Measurements from ENCODE around the gene MATN4.

MATN4 gene

DNA sequence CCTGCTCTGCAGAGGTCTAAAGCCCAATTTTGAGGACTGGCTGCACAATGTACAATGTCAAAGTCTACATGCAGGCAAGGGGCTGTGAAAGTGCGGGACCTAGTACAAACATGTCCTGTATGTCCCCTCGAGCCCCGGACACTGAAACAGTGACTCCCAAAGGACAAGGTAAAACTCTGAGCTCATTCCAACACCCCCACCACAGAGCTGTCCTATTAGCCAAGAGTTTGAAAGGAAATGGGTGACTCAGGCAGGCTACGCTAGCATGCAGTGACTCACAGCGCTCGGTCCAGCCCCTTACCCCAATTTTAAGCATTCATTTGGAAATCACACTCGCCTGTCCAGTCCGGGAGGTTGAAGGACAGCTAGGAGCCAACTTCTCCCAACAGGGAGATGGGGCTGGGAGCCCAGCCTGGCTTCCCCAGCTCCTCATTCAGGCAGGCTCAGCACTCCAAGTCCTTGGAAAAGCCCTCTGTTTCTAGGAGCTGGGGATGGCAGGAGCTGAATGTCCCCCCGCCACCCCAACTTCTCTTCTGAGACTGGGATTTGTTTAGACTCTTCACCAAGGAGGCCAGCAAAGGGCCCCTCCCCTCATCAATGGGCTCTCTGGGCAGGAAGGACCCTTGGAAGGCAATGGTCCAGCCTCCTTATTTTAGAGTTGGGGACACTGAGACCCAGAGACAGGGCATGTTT lies 36.2 kb upstream of the MATN4 start:
- no peaks in the 10 kb centered on the region for H3K27me3 ChIP-seq (ENCODE audit: insufficient read depth, low read depth)
- no peak overlapping the region for H3K4me2 ChIP-seq
- no peak overlapping the region for H3K4me3 ChIP-seq (IDR thresholded peaks at IDR 0.05; ENCODE audit: insufficient read depth, low read depth, low read length)
- peaks cover 52% of the 10 kb centered on the region for H3K4me1 ChIP-seq (ENCODE audit: low read depth, poor library complexity, severe bottlenecking)
- H3K9ac ChIP-seq: no peak overlapping the region
- H4K20me1 ChIP-seq (ENCODE audit: insufficient read depth): no peaks in the 10 kb centered on the region
- H3K79me2 ChIP-seq (ENCODE audit: insufficient read depth, low read depth): no peaks in the 10 kb centered on the region; the same call in none of the 2 replicates
- no peaks in the 10 kb centered on the region for H3K36me3 ChIP-seq (ENCODE audit: insufficient read depth)
- H2AFZ ChIP-seq (ENCODE audit: low read depth): no peak overlapping the region
- no peak overlapping the region for H3K27ac ChIP-seq
- TF ChIP-seq, protein P1, sequence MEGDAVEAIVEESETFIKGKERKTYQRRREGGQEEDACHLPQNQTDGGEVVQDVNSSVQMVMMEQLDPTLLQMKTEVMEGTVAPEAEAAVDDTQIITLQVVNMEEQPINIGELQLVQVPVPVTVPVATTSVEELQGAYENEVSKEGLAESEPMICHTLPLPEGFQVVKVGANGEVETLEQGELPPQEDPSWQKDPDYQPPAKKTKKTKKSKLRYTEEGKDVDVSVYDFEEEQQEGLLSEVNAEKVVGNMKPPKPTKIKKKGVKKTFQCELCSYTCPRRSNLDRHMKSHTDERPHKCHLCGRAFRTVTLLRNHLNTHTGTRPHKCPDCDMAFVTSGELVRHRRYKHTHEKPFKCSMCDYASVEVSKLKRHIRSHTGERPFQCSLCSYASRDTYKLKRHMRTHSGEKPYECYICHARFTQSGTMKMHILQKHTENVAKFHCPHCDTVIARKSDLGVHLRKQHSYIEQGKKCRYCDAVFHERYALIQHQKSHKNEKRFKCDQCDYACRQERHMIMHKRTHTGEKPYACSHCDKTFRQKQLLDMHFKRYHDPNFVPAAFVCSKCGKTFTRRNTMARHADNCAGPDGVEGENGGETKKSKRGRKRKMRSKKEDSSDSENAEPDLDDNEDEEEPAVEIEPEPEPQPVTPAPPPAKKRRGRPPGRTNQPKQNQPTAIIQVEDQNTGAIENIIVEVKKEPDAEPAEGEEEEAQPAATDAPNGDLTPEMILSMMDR (conservative IDR thresholded peaks at IDR 0.05; ENCODE audit: low read depth, low read length): no peak

DNA sequence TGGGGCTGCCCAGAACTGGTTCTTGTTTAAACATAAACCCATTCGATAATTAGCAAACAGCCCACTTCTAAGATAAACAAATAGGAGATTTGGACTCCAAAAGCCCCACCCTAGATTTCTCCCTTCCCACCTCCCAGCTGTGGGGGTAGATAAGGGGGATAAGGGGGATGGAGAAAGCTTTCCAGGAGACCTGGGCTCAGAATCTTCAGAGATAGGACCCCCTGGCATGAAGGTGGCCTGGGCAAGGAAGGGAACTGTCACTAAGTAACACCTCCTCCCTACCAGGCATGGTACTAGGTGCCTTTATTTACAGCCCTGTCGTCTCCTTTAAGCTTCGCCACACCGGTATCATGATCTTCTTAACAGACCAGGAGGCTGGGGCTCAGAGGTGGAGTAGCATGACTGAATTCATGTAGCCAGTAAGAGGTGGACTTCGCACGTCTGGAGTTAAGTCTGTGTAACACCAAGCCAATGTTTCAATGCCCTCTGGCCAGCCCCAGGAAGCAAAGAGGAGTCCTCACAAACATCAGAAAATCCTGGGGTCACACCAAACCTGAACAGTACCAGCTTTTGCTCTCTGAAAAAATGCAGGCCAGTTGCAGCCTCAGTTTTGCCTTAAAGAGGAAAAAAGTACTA lies 35.6 kb upstream of the MATN4 start:
- no peak overlapping the region for H3K27ac ChIP-seq
- no peaks in the 10 kb centered on the region for H3K27me3 ChIP-seq (ENCODE audit: insufficient read depth, low read depth)
- H3K36me3 ChIP-seq (ENCODE audit: insufficient read depth): no peaks in the 10 kb centered on the region
- H3K79me2 ChIP-seq (ENCODE audit: insufficient read depth, low read depth): no peaks in the 10 kb centered on the region; the same call in none of the 2 replicates
- H4K20me1 ChIP-seq (ENCODE audit: insufficient read depth): no peaks in the 10 kb centered on the region
- TF ChIP-seq, protein P1 (conservative IDR thresholded peaks at IDR 0.05; ENCODE audit: low read depth, low read length): no peak
- no peak overlapping the region for H3K9ac ChIP-seq
- H3K4me3 ChIP-seq (IDR thresholded peaks at IDR 0.05; ENCODE audit: insufficient read depth, low read depth, low read length): no peak overlapping the region
- no peak overlapping the region for H3K4me2 ChIP-seq
- peaks cover 52% of the 10 kb centered on the region for H3K4me1 ChIP-seq (ENCODE audit: low read depth, poor library complexity, severe bottlenecking)
- H2AFZ ChIP-seq (ENCODE audit: low read depth): no peak overlapping the region

DNA sequence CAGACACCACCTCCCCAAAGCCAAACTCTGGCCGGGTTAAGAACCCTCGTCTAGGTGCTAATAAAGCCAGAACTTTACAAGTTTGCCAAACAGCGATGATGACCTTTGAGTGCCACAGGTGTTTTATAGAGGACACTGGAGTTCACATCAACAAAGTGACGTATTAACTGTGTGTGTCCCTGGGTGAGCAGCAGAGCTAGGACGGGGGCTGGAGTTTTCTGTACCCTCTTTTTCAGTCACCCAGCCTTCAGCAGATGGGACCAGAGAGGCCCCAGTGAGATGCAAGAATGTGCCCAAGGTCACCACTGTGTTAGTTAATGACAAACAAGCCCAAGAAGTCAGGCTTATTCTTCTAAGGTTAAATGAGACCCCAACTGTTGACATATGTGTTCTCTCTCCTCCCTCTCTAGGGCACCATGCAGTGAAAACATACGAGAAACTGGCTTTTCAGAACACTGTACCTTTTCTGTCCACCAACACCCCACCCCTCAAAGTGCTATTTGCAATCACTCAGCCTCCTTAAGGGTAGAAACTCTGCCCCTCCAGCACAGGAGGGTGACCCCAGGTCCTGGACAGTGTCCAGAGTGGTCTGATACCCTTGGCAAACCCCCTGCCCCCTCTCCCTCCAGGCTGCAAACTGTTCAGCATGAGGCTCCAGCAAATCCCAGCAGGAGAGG lies 34.9 kb upstream of the MATN4 start:
- Histone ChIP-seq H3K4me3 (IDR thresholded peaks at IDR 0.05; ENCODE audit: insufficient read depth, low read depth, low read length) (no peak overlapping the region), H3K36me3 (ENCODE audit: insufficient read depth) (no peaks in the 10 kb centered on the region), H3K27ac (no peak overlapping the region)

More for the DNA sequence above, 34.9 kb upstream of the MATN4 start:
- no peak overlapping the region for H2AFZ ChIP-seq (ENCODE audit: low read depth)
- H3K4me2 ChIP-seq: no peak overlapping the region
- H3K9ac ChIP-seq: no peak overlapping the region
- no peaks in the 10 kb centered on the region for H3K27me3 ChIP-seq (ENCODE audit: insufficient read depth, low read depth)
- TF ChIP-seq, protein P1 (conservative IDR thresholded peaks at IDR 0.05; ENCODE audit: low read depth, low read length): no peak
- no peaks in the 10 kb centered on the region for H4K20me1 ChIP-seq (ENCODE audit: insufficient read depth)
- H3K4me1 ChIP-seq (ENCODE audit: low read depth, poor library complexity, severe bottlenecking): peaks cover 54% of the 10 kb centered on the region
- no peaks in the 10 kb centered on the region; the same call in none of the 2 replicates for H3K79me2 ChIP-seq (ENCODE audit: insufficient read depth, low read depth)

Data from KMS-11 (cell line).